Measurements from ENCODE around the gene ELAVL2.

Gene ELAVL2

GRCh38 chr9:23702311-23702922 is 123.6 kb downstream of the ELAVL2 start:
- H3K4me2 ChIP-seq (ENCODE audit: low read length): no peak overlapping the region
- H3K79me2 ChIP-seq (ENCODE audit: insufficient read depth, low read length): no peaks in the 10 kb centered on the region
- no peaks in the 10 kb centered on the region for H3K4me1 ChIP-seq (ENCODE audit: insufficient read depth, low read length, severe bottlenecking)

GRCh38 chr9:23701291-23701690 is 124.7 kb downstream of the ELAVL2 start:
- TF ChIP-seq EZH2 (IDR thresholded peaks at IDR 0.05; ENCODE audit: borderline replicate concordance, low read length) (no peak), CTCF (IDR thresholded peaks at IDR 0.05; ENCODE audit: low read length) (no peak)
- H3K36me3 ChIP-seq (ENCODE audit: insufficient read depth, low read length): no peaks in the 10 kb centered on the region

More at GRCh38 chr9:23702311-23702922, 123.6 kb downstream of the ELAVL2 start:
- H3K4me3 ChIP-seq (ENCODE audit: low read depth, low read length, poor library complexity, severe bottlenecking): no peak overlapping the region
- no peaks in the 10 kb centered on the region for H3K9me3 ChIP-seq (ENCODE audit: low read length)
- H3K27me3 ChIP-seq (ENCODE audit: insufficient read depth, low read length): no peaks in the 10 kb centered on the region
- H2AFZ ChIP-seq (ENCODE audit: low read length): no peak overlapping the region
- TF ChIP-seq EZH2 (IDR thresholded peaks at IDR 0.05; ENCODE audit: borderline replicate concordance, low read length) (no peak), CTCF (IDR thresholded peaks at IDR 0.05; ENCODE audit: low read length) (peak; percentile 5; the same call in 1 of the 2 replicates)
- H3K9ac ChIP-seq (ENCODE audit: low read length): no peak overlapping the region
- no peak overlapping the region for H3K27ac ChIP-seq (ENCODE audit: low read depth, low read length, poor library complexity, severe bottlenecking)
- no peaks in the 10 kb centered on the region for H3K36me3 ChIP-seq (ENCODE audit: insufficient read depth, low read length)
- no peaks in the 10 kb centered on the region for H3K9me2 ChIP-seq (ENCODE audit: low read depth, low read length)
- H3F3A ChIP-seq (ENCODE audit: insufficient read depth, low read length): no peaks in the 10 kb centered on the region
- H4K20me1 ChIP-seq (ENCODE audit: insufficient read depth, low read length): no peaks in the 10 kb centered on the region

GRCh38 chr9:23700359-23700758 is 125.7 kb downstream of the ELAVL2 start:
- no peaks in the 10 kb centered on the region for H3F3A ChIP-seq (ENCODE audit: insufficient read depth, low read length)
- no peaks in the 10 kb centered on the region for H3K9me2 ChIP-seq (ENCODE audit: low read depth, low read length)

More at GRCh38 chr9:23701291-23701690, 124.7 kb downstream of the ELAVL2 start:
- H3K4me3 ChIP-seq (ENCODE audit: low read depth, low read length, poor library complexity, severe bottlenecking): no peak overlapping the region
- H3K9me3 ChIP-seq (ENCODE audit: low read length): no peaks in the 10 kb centered on the region
- H3K4me1 ChIP-seq (ENCODE audit: insufficient read depth, low read length, severe bottlenecking): no peaks in the 10 kb centered on the region
- no peaks in the 10 kb centered on the region for H3F3A ChIP-seq (ENCODE audit: insufficient read depth, low read length)
- H3K9me2 ChIP-seq (ENCODE audit: low read depth, low read length): no peaks in the 10 kb centered on the region
- H3K9ac ChIP-seq (ENCODE audit: low read length): no peak overlapping the region
- H3K4me2 ChIP-seq (ENCODE audit: low read length): no peak overlapping the region
- H3K27ac ChIP-seq (ENCODE audit: low read depth, low read length, poor library complexity, severe bottlenecking): no peak overlapping the region
- no peaks in the 10 kb centered on the region for H3K27me3 ChIP-seq (ENCODE audit: insufficient read depth, low read length)
- H4K20me1 ChIP-seq (ENCODE audit: insufficient read depth, low read length): no peaks in the 10 kb centered on the region
- H2AFZ ChIP-seq (ENCODE audit: low read length): no peak overlapping the region
- no peaks in the 10 kb centered on the region for H3K79me2 ChIP-seq (ENCODE audit: insufficient read depth, low read length)

More at GRCh38 chr9:23700359-23700758, 125.7 kb downstream of the ELAVL2 start:
- H3K4me2 ChIP-seq (ENCODE audit: low read length): no peak overlapping the region
- H3K79me2 ChIP-seq (ENCODE audit: insufficient read depth, low read length): no peaks in the 10 kb centered on the region
- H3K27ac ChIP-seq (ENCODE audit: low read depth, low read length, poor library complexity, severe bottlenecking): no peak overlapping the region
- no peak overlapping the region for H3K9ac ChIP-seq (ENCODE audit: low read length)
- H3K9me3 ChIP-seq (ENCODE audit: low read length): no peaks in the 10 kb centered on the region
- no peaks in the 10 kb centered on the region for H3K36me3 ChIP-seq (ENCODE audit: insufficient read depth, low read length)
- TF ChIP-seq EZH2 (IDR thresholded peaks at IDR 0.05; ENCODE audit: borderline replicate concordance, low read length): no peak
- no peak for TF ChIP-seq CTCF (IDR thresholded peaks at IDR 0.05; ENCODE audit: low read length)
- H3K4me3 ChIP-seq (ENCODE audit: low read depth, low read length, poor library complexity, severe bottlenecking): no peak overlapping the region
- no peaks in the 10 kb centered on the region for H3K4me1 ChIP-seq (ENCODE audit: insufficient read depth, low read length, severe bottlenecking)
- H3K27me3 ChIP-seq (ENCODE audit: insufficient read depth, low read length): no peaks in the 10 kb centered on the region
- H4K20me1 ChIP-seq (ENCODE audit: insufficient read depth, low read length): no peaks in the 10 kb centered on the region
- H2AFZ ChIP-seq (ENCODE audit: low read length): no peak overlapping the region
